Right lobe of liver (tissue), 6 donors: Measurements from ENCODE around the gene TASOR2. TPM values are rescaled to one million over a fixed set of nuclear protein-coding genes. Genes with fewer than 3 reads are reported as not detected.

Experiments
- ATAC-seq, 4 donors: fragments of 200-7000 bp; cut with Tn5 transposase; one replicate each; pipeline ENCODE4 v1.9.1; 2020; ENCODE audit warnings: mild to moderate bottlenecking in 4 of 4, moderate library complexity in 4 of 4
- DNase-seq, 3 donors: peaks; one replicate each; pipeline ENCODE4 v3.0.0-alpha.2; 2020
- H3K27ac ChIP-seq, 3 donors: fragments of 200-600 bp; one replicate each; pipeline ENCODE4 v1.8.0; 2022
- H3K27me3 ChIP-seq, 2 donors: fragments of 200-600 bp; one replicate each; pipeline ENCODE4 v1.8.0; 2022
- H3K36me3 ChIP-seq, 4 donors: fragments of 200-600 bp; sonication (generic) in 1 of 4; one replicate each; pipeline versions ENCODE4 v1.5.1 to v1.8.0; 2017 to 2022; ENCODE audit warnings: control low read depth in 1 of 4
- H3K4me1 ChIP-seq, 4 donors: fragments of 200-600 bp; sonication (generic) in 1 of 4; one replicate each; pipeline versions ENCODE4 v1.5.1 to v1.8.0; 2017 to 2022; ENCODE audit warnings: control low read depth in 1 of 4
- H3K4me3 ChIP-seq, 3 donors: fragments of 200-600 bp; one replicate each; pipeline ENCODE4 v1.8.0; 2022
- H3K9me3 ChIP-seq, 4 donors: fragments of 200-600 bp; sonication (generic) in 1 of 4; one replicate each; pipeline versions ENCODE4 v1.5.1 to v1.8.0; 2017 to 2022; ENCODE audit warnings: control low read depth in 1 of 4
- CTCF ChIP-seq, 4 donors: fragments of 200-600 bp in 3 of 4; fragments of 450-650 bp in 1 of 4; IDR thresholded peaks; one replicate each; pipeline versions ENCODE4 v1.5.1 to v1.8.0; 2016 to 2022; ENCODE audit warnings: antibody characterized with exemption in 4 of 4, mild to moderate bottlenecking in 2 of 4
- POLR2A ChIP-seq: fragments of 450-650 bp; IDR thresholded peaks from one replicate; pipeline ENCODE4 v1.6.1; 2017; ENCODE audit warnings: antibody characterized with exemption, mild to moderate bottlenecking
- WGBS: methylation state at CpG from one replicate; pipeline ENCODE4 v1.1.6; 2018; ENCODE audit warnings: low coverage, low lambda C conversion rate; ENCODE audit not compliant: insufficient coverage; ENCODE audit errors: missing lambda C conversion rate; 5-methylcytosine and 5-hydroxymethylcytosine counted together
- intact Hi-C, 2 donors: fragments of 100-400 bp; cut with DNase I; formaldehyde crosslinking; loops; one replicate each; pipeline versions ENCODE4 v1.11.2 to v1.14.1; 2022
- total RNA-seq, 6 experiments: library from RNA; depleted of rRNA in 2 of 6; stranded (reverse); fragments of >200 nt in 2 of 6; fragmentation: NEBNext Ultra II Directional in 3 of 6; extraction: Animal tissue kit (Norgen Biotek cat#: 25700) in 3 of 6; gene quantifications; one replicate each; pipeline versions ENCODE4 v1.1.0 to v1.2.4, GENCODE V29; 2016 to 2023
- donor health status: DM: no; HTN: yes; CAD: no.
- donor health status: DM: no; HTN: no; CAD: no.
- donor health status: DM: no; HTN: no; CAD: no.
- donor health status: DM: no; HTN: yes; CAD: no.
- donor health status: DM: no; HTN: yes; CAD: no.

Gene TASOR2
- total RNA-seq, 6 experiments from 2014 or later: 19.7 to 53.4 (median 29.6) TPM

- WGBS: 62% methylated on average over 8 of the region's 8 CpGs
- DNase-seq (no peak), ATAC-seq (no peak)
- H3K36me3 ChIP-seq: peaks cover 0 to 40% (median 26%) of the 10 kb centered on the region in 4 donors
- H3K9me3 ChIP-seq: no peaks in the 10 kb centered on the region
- intact Hi-C loops: no loop called here
- H3K27ac ChIP-seq: peak overlapping the region; percentile 68 to 85 (median 84)
- no peak overlapping the region for H3K4me3 ChIP-seq
- no peaks in the 10 kb centered on the region for H3K27me3 ChIP-seq
- TF ChIP-seq POLR2A (no peak), CTCF (IDR thresholded peaks at IDR 0.05) (no peak)
- H3K4me1 ChIP-seq: peaks cover 0 to 32% (median 16%) of the 10 kb centered on the region in 4 donors
Observed at GRCh38 chr10:5643346-5644067, 41.1 kb upstream of the TASOR2 start.

- DNase-seq (peak in 1 of 3 donors; percentile 61), ATAC-seq (peak in 3 of 4 donors; percentile 19 to 47 (median 46))
- Histone ChIP-seq H3K9me3 (no peaks in the 10 kb centered on the region), H3K4me1 (peaks cover 0 to 32% (median 16%) of the 10 kb centered on the region in 4 donors), H3K4me3 (peak overlapping the region in 1 of 3 donors; percentile 9), H3K36me3 (peaks cover 0 to 26% (median 20%) of the 10 kb centered on the region in 4 donors), H3K27ac (peak overlapping the region; percentile 68 to 85 (median 84)), H3K27me3 (no peaks in the 10 kb centered on the region)
- 12% methylated on average over 6 of the region's 6 CpGs for WGBS
- intact Hi-C loops: no loop called here
- no peak for TF ChIP-seq CTCF (IDR thresholded peaks at IDR 0.05)
- no peak for TF ChIP-seq POLR2A
Observed at GRCh38 chr10:5644930-5645329, 39.7 kb upstream of the TASOR2 start.

GRCh38 chr10:5645375-5645774 is 39.3 kb upstream of the TASOR2 start:
- intact Hi-C loops: no loop called here
- Histone ChIP-seq H3K9me3 (no peaks in the 10 kb centered on the region), H3K27me3 (no peaks in the 10 kb centered on the region), H3K4me1 (peaks cover 0 to 34% (median 16%) of the 10 kb centered on the region in 4 donors), H3K4me3 (no peak overlapping the region), H3K27ac (peak overlapping the region; percentile 68 to 85 (median 84)), H3K36me3 (peaks cover 0 to 25% (median 16%) of the 10 kb centered on the region in 4 donors)
- ATAC-seq (peak; percentile 82 to 89 (median 86)), DNase-seq (peak in 2 of 3 donors; percentile 43 to 82)
- TF ChIP-seq POLR2A: peak; percentile 26
- TF ChIP-seq CTCF (IDR thresholded peaks at IDR 0.05): no peak
- WGBS: 34% methylated on average over 11 of the region's 11 CpGs

GRCh38 chr10:5645944-5646617 is 38.6 kb upstream of the TASOR2 start:
- TF ChIP-seq POLR2A (no peak), CTCF (IDR thresholded peaks at IDR 0.05) (no peak)
- Histone ChIP-seq H3K4me3 (no peak overlapping the region), H3K36me3 (peaks cover 0 to 19% (median 12%) of the 10 kb centered on the region in 4 donors), H3K27me3 (no peaks in the 10 kb centered on the region), H3K27ac (peak overlapping the region; percentile 68 to 85 (median 84)), H3K4me1 (peaks cover 0 to 42% (median 17%) of the 10 kb centered on the region in 4 donors), H3K9me3 (no peaks in the 10 kb centered on the region)
- intact Hi-C loops: no loop called here
- WGBS: 32% methylated on average over 5 of the region's 21 CpGs
- DNase-seq (no peak), ATAC-seq (peak; percentile 4 to 53 (median 28))
